CD4-positive, alpha-beta T cell treated with Interleukin-15 for 1 hour (primary cell): ENCODE results near the gene MDGA2.
"Not testable (repeated sequence)": the region's sequence is repeated elsewhere in the genome, so short reads cannot be mapped to it uniquely, and the experiment has no call there.

Experiments used
- DNase-seq: peaks from one replicate; pipeline ENCODE4 v3.0.0-alpha.2; 2020

The MDGA2 gene

DNA sequence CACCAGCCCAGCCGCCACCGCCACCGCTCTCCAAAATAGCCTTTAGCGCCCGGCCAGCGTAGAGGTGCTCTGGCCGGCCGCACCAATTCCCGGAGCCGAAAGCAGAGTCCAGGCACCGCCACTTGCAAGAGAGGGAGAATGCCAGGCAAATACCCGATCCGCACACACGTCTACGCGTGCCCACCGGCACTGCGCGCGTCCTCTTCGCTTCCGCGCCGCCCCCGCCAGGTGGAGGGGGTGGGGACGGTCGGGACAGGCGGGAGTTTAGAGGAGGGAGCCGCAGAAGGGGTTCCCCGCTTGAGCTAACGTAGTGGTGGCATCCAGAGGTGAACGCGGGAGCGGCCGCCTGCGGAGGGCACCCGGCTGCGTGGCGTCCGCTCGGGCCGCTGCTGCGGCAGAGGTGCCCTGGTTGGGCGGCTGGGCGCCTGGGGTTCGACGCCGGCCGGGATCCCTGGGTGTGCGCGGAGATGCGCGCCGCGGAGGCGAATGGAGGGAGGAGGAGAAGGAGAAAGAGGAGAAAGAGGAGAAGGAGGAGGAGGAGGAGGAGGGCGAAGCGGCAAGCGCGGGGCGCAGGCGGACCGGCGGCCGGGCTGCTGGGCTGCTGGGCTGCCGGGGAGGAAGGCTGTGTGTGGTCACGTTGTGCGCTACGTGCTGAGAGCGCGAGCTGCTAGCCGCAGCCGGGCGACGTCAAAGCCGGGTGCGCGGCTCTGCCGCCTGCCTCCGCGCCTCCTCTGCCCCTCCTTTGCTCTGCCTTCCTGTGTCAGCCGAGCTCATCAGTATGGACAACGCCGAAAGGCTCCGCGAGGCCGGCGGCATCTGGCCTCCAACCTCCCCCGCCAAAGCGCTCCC is at the start of gene MDGA2:
Gene MDGA2, minus strand, starts transcription at position 140 of the 849 bp plus-strand sequence.
- no peak for DNase-seq

DNA sequence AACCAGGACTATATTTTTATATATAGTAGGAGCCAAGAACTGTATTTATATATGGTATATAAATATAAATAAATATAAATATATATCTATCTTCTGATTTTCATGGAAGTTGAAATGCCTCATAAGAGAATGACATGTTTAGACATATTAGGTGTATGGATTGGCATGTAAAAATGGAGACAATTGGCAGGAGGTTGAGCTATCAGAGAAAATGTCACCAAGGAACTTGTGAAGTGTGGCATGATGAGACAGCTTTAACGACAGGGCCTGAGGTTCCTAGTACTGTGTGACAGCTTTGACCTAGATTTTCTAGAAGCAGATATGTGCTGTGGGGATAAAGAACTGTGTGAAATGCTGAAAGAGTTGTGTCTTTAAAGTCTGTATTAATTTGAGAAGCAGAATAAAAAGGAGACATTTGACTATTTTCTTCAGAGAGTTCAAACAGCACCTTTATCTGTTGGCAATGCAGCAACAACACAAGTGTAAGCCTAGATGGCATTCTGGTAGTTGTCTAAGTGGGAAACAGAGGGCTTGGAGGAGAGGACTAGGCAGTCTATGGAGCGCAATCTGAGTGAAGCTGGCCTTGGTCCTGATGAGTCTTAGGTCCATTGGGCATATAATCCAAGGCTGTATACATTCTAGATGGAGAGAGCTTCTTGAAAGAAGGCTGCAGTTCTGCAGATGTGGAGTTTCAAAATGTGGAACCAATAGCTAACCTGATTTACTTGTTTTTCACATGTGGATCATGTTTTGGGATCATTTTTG is 47.7 kb upstream of the MDGA2 start:
- no peak for DNase-seq

DNA sequence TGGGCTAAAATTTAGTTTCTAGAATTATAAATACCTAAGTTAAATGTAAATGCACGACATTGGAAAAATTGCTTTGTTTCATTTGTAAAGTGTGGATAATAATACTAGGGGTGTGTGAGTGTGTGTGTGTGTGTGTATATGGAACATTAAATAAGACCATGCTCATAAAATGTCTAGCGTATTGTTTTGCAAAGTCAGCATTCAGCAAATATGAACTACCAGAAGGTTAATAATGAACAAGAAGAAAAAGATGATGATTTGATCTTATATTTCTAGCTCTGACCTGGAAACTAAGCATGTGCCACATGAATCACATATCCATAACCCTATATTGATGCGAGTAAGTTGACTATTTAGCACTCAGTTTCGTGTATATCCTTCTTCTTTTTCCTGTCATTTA is 44.9 kb upstream of the MDGA2 start:
- DNase-seq: no peak

DNA sequence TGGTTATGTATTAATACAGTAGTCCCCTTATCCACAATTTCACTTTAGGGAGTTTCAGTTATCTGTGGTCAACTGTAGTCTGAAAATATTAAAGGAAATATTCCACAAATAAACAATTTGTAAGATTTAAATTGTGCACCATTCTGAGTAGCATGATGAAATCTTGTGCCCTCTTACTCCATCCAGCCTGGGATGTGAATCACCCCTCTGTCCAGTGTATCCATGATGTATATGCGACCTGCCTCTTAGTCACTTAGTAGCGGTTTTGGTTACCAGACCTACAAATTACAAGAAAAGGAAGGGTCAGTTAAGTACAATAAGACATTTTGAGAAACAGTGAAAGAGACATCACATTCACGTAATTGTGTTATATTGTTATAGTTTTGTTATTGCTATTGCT is 39.9 kb upstream of the MDGA2 start:
- DNase-seq: no peak

DNA sequence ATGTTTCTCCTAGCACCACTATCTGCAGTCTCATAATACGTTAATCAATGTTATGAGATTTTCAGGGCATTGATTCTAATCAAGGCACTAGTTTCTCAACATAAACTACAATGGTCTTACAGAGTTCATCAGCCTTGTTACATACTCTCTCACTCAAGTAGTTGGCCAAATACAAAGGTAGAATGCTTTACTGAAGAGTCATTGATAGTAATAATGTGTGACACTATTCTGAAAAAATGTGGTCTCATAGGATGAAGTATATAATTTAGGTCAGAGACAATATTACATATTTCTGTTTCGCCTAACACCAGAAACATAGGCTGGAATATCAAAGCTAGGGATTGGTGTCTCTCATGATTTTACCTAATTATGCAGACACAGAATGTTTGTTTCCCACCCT is 35.2 kb upstream of the MDGA2 start:
- DNase-seq: no peak

DNA sequence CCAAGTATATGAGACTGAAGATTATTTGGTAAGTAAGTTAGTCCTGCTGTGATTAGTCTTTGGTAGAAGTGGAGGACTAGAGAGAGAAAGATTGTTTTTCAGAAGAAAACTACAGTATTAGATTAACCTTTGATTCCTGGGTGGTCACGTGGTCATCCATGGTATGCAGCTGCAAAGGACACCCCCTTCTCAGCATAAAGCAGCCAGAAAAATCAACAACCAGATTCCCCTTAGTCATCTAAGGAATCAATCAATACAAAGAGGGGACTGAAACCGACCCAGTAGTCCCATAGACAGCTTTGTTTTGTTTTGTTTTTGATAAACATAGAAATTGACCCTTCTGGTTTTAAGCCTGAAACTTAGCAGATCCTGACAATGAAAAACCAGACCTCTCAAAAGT is 30.3 kb upstream of the MDGA2 start:
- no peak for DNase-seq

DNA sequence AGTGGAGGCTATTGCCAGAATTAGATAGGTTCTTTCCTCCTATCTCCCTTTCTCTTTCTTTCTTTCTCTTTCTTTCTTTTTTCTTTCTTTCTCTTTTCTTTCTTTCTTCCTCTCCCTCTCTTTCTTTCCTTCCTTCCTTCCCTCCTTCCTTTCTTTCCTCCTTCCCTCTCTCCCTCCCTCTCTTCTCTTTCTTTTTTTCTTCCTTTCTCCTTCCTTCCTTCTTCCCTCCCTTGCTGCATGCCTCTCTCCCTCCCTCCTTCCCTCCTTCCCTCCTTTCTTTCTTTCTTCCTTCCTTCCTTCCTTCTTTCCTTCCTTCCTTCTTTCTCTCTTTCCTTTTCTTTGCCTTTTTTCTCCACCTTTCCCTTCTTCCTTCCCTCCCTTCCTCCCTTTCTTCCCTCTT is 16.4 kb upstream of the MDGA2 start:
- DNase-seq: no peak

DNA sequence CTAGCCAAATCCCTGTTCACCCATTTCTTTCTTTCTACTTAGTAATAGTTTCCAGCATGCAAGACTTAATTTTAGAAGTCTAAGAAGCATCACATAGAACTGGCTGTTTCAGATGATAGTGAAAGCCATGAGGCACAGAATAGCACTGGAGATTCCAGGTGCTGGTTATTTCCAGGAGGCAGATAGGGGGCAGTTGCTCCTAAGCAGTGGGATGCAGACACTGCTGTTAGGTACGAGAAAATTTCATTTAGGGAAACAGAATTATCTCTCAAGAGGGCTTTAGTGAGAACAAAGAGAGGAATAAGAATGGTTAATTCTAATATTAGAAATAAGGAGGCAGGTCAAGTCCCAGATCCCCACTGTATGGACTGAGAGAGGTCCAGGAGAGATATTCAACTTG is 3.6 kb upstream of the MDGA2 start:
- no peak for DNase-seq

DNA sequence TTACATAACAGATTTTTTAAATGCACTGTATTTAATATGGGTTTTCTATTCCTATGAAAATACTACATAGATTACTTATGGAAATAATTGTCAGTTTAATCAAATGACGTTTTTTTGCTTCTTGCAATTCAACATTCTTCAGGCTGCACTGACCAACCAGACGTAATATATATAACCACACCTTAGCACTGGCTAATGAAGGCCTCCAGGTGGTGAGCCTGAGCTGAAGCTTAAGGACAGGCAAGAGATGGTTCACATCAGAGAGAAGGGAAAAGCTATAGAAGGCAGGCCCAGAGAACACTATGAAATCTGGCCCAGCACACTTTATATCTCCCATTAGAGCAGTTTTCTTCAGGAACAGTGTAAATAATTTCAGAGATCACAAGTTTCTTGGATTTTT is 2.8 kb upstream of the MDGA2 start:
- no peak for DNase-seq

DNA sequence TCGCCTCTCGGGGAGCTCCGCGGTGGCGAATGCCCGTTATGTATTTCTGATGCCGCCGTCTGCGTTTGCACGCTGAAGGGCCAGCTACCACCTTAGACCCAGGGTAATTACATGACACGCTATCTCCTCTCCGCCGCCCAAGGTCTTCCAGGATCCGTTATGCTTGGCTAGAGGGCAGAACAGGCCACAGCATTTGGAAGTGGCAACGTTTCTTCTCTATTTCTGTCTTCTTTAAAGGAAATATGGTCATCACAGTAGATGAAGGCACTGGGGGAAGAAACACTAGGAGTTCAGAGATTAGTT is 861 bp upstream of the MDGA2 start:
- no peak for DNase-seq

DNA sequence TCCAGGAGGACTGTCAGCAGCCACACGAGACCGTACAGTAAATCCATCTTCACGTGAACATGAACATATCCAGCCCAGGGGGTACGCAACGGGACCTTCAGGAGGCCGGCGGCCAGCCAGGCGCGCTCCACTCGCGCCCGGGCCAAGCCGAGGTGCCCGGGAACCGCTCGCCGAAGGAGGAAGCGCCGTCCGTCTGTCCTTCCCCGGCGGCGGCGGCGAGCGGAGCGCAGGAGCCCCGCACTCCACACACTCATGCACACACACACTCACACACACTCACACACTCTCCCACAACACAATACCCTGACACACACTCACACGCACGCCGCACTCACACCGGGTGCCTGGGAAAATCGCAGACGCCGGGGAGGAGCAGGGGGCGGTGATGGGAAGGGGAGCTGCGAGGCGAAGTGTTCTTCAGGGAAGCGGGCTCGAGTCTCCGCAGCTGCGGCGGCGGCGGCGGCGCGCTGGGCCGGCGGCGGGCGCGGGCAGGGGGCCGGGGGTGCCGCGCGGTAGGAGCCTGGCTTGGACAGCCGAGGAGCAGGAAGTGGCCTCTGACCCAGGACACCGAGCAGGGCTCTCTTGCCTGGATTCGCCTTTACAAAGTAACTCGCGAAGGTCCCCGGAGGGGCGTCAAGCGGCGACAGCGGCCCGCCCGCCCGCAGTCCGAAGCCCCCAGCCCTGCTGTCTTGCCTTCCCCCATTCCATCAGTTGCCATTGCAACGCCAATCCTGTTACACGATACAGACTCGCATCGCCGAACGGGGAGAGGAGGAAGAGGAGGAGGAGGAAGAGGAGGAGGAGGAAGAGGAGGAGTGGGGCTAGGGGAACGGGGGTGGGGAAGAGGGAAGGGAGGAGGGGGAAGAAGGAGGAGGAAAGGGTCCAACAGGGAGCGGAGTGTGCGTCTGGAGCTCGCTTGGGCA is 601 bp downstream of the MDGA2 start:
- no peak for DNase-seq

DNA sequence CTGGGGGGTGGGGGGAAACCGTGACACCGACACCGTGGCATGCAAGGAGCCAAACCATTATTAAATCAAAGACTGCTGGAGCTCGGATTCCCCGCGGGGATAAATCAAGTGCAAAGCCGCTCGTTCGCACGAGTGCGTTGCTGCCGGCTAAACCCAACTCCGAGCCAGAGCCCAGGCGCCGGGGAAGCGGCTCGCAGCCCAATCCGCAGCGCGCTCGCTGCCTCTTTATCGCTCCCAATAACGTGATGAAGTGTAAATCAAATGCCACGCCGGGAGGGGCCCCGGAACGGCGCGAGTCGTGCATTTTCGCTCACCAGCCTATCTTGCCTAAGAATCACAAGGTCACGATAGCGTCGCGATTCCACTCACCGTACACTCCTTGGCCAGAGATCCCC is 1.3 kb downstream of the MDGA2 start:
- DNase-seq: no peak

DNA sequence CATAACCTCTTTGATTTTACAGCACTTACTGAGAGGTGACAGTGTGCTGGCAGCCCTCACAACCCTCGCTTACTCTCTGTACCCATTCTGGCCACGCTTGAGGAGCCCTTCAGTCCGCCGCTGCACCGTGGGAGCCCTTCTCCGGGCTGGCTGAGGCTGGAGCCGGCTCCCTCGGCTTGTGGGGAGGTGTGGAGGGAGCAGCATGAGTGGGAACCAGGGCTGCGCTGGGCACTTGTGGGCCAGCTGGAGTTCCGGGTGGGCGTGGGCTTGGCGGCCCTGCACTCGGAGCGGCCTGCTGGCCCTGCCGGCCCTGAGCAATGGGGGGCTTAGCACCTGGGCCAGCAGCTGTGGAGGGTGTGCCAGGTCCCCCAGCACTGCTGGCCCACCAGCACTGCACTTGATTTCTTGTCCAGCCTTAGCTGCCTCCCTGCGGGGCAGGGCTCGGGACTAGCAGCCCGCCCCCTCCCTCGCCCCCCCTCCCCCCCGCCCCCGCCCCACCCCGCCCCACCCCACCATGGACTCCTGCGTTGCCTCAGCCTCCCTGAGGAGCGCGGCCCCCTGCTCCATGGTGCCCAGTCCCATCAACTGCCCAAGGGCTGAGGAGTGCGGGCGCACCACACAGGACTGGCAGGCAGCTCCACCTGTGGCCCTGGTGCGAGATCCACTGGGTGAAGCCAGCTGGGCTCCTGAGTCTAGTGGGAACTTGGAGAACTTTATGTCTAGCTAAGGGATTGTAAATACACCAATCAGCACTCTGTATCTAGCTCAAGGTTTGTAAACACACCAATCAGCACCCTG is 9.9 kb downstream of the MDGA2 start:
- DNase-seq: no peak

DNA sequence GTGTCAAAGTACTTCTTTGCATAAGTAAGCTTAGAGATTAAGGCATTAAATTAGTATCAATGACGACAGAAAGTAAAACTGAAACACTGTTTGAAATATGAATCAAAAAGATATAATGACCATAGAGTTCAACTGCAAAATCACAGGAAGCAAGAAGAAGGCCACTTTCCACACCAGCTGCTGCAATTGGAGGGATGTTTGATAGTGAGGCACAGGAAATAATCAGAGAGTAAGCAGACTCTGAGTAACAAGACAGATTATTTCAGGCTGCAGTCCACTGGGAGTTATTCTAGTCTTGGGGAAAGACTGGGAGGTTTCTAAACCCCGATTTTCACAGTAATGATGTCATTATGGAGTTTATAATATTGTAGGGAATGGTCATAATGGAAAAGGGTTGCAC is 12.9 kb downstream of the MDGA2 start:
- DNase-seq: no peak

DNA sequence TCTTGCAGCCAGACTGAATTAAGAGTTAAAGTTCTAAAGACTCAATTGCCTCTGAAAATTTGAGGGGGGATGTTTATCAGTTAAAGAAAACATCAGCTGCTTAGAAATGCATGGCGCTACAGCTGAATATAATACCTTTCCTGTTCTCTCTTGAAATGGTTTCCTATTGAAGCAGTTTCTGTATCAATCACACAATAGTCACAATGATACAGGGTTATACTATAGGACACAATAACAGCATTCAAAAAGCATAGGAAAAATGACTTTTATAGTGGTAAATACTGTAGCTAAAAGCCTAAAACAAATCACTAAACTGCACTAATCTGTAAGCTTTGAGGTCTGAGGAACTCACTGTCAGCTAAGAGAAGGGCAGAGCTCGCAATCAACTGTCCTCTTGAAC is 15.2 kb downstream of the MDGA2 start:
- DNase-seq: no peak

DNA sequence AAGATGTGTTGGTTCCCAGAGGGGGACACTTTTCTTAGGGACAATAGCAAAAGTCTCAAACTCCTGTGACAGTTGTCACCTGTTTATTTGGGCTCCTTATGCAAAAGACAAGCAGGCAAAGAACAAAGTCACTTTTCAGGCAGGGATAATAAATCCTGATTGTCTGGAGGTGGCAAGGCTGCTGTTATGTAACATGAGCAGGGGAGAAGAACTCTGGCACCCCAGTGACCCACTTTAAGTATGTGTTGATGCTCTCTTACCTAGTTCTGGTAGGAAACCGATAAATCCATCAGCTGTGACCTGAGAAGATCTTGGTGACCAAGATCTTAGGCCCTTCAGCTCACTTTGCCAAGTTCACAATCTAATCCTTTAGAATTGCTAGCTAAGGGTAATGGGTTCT is 17.4 kb downstream of the MDGA2 start:
- DNase-seq: no peak

DNA sequence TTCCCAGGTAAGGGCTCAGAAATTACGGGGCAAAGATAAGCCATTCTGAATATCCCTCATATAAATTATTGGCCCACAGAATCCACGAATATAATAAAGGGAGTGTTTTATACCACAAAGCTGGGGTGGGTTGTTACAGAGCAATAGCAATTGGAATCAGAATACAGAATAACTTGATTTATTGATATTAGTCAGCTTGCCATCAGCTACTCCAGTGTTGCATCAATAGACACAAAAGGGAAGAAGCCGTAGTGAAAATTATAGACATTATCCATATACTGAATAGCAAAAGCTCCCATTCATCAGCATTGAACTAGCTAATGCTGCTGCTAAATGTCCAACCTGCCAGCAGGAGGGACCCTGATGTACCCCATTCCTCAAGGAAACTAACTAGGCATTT is 18.3 kb downstream of the MDGA2 start:
- no peak for DNase-seq

DNA sequence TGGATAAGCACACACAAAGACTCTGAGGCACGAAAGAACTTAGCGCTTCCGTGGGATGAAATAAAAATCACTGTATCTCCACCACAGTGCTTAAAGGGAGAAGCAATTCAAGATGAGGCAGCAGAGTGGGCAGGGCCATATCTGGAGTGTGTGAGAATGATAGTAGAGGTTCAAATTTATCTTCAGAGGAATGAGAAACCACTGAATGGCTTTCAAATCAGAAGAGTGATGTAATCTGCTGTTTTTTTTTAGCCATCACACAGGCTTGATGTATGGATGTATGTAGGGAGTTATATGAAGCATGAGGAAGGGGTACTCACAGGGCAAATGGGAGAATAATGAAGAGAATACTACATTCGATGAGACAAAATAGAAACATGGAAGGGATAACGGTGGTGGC is 24.1 kb downstream of the MDGA2 start:
- DNase-seq: no peak

DNA sequence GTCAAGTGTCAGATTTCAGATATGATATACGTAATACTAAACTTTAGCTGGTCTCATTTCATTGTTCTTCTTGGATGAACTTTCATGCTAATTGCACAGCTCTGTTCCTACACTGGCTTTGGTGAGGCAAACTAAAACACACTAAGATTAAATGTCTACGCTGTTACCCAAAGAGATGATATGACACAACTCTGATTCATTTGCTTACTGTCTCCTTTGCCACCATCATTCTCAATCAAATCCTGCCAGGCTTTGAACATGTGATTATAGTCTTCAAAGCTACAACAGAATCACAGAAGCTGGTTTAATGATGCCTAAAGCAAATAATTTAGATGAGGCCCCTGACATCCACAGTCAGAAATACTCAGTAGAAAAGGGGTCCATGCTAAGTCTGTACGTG is 37.7 kb downstream of the MDGA2 start:
- DNase-seq: no peak

DNA sequence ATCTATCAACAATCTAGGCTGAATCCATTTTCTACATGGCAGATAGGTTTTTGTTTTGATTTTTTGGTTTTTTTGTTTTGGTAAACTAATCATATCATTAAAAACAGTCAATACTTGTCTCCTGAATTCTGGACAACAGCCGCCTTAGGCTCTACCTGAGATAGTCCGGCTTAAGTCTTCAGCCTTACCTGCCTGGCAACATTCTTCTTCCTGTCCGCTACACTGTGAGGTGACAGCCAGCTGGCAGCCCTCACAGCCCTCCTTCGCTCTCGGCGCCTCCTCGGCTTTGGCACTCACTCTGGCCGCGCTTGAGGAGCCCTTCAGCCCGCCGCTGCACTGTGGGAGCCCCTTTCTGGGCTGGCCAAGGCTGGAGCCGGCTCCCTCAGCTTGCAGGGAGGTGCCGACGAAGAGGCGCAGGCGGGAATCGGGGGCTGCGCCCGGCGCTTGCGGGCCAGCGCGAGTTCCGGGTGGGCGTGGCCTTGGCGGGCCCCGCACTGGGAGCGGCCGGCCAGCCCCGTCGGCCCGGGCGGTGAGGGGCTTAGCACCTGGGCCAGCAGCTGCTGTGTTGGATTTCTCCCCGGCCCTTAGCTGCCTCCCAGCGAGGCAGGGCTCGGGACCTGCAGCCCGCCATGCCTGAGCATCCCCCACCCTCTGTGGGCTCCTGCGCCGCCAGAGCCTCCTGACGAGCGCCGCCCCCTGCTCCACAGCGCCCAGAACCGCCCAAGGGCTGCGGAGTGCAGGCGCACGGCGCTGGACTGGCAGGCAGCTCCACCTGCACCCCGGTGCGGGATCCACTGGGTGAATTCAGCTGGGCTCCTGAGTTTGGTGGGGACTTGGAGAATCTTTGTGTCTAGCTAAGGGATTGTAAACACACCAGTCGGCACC is 49.0 kb downstream of the MDGA2 start:
- DNase-seq: no peak

DNA sequence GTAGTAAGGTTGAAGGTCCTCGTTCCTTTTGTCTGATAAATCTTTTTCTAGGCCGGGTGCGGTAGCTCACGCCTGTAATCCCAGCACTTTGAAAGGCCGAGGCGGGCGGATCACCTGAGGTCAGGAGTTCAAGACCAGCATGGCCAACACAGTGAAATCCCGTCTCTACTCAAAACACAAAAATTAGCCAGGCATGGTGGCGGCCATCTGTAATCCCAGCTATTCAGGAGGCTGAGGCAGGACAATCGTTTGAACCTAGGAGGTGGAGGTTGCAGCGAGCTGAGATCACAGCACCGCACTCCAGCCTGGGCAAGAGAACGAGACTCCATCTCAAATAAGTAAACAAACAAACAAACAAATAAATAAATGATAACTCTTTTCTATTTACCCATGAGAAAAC is 51.3 kb downstream of the MDGA2 start:
- DNase-seq: not testable (repeated sequence)

DNA sequence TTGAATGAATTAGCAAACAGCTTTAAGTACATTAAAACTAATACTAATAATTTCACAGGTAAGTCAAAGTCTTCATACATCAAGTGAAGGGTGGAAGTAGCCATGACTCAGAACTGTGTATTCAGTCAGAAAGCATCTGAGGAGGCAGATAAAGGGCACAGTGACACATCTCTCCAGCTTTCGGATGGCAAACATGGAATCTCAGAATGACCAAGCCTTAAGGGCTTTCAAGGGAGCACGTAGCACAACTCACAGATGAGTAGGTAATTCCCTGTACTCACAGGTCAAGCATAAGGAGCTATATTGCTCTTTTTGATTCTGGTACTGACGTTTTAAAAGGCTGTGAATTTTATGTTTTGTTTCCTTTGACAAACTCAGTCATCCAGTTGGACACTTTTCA is 56.0 kb downstream of the MDGA2 start:
- DNase-seq: no peak
